Stromal cell of bone marrow (primary cell): ENCODE data around the gene ZNF281.
"Not testable (repeated sequence)": the region's sequence is repeated elsewhere in the genome, so short reads cannot be mapped to it uniquely, and the experiment has no call there.

Experiments
- DNase-seq: peaks from one replicate; pipeline ENCODE4 v3.0.0-alpha.2; 2012; ENCODE audit warnings: low read depth

ZNF281 gene

GRCh38 chr1:200364091-200364759 is 45.6 kb downstream of the ZNF281 start:
- no peak for DNase-seq

GRCh38 chr1:200363264-200363933 is 46.4 kb downstream of the ZNF281 start:
- no peak for DNase-seq

GRCh38 chr1:200362421-200362820 is 47.4 kb downstream of the ZNF281 start:
- no peak for DNase-seq

GRCh38 chr1:200359610-200360163 is 50.1 kb downstream of the ZNF281 start:
- DNase-seq = no peak

- not testable (repeated sequence) for DNase-seq
These were observed 51.9 kb downstream of the ZNF281 start for GRCh38 chr1:200357925-200358324.

- no peak for DNase-seq
These were observed 54.0 kb downstream of the ZNF281 start for GRCh38 chr1:200355801-200356200.
